ENCODE results near the gene LBX2.

Gene LBX2

DNA sequence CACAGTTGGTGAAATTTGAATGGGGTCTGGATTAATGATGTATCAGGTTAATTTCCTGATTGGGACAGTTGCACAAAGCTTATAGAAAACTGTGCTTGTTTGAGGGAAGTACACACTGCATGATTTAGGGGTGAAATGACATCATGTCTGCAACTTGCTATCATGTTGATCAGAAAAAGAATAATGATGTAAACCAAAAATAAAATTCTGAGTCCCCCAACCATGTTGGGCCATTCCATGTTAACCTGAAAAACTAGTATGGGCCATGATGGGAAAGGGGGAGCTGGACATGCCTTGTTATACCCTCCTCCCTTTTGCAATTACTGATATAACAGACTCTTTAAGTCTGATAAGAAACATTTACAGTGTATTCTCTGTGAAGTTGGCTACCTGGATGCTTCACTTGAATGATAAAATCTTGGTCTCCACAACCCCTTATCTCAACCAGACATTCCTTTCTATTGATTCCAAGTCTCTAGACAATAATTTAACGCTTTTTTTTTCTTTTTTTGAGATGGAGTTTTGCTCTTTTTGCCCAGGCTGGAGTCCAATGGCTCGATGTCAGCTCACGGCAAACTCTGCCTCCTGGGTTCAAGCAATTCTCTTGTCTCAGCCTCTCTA, 48.7 kb downstream of the LBX2 start:
- DNase-seq, result no peak

DNA sequence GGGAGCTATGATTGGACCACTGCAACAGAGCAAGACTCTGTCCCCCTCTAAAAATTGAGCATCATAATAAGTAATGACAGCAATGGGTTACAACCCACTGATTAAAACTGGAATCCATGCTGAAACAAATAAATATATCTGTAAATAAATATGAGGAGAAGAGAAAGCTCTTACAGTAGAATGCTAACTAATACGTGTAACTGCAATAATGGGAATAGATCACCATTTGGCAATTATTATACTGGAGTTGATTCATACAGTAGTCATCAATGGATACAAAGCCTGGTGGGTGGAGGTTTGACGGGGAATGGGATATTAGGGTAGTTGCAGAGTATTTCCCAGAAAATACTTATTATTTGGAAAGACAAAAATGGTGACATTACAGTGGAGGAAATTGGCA, 50.6 kb downstream of the LBX2 start:
- DNase-seq, result no peak

Measured in NCI-H345 (cell line).